Inflammatory macrophage (primary cell): Measurements from ENCODE around the gene DLST.

ENCODE experiments used
- DNase-seq, 2 donors: peaks; one replicate each; pipeline ENCODE4 v3.0.0-alpha.2; 2020 to 2022

Gene DLST

DNA sequence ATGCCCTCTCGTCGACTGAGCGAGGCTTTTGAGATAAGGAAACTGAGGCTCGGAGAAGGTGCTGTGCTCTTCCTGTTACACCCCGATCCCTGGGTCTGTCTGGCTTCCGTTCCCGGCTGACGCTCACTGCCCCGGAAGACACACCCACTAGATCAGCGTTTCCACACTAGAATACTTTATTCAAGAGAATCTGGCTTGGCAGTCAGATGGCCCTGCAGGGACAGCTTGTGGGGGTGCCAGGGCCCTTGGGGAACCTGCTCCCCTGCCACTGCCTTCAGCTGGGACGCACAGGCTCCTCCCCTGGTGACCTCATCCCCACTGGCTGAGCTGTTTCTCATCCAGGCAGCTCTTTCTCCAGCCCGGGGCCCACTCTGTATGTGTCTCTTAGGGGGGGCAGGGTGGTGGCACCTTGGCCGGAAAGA lies 60.0 kb downstream of the DLST start:
- DNase-seq = peak; percentile 88 to 94

DNA sequence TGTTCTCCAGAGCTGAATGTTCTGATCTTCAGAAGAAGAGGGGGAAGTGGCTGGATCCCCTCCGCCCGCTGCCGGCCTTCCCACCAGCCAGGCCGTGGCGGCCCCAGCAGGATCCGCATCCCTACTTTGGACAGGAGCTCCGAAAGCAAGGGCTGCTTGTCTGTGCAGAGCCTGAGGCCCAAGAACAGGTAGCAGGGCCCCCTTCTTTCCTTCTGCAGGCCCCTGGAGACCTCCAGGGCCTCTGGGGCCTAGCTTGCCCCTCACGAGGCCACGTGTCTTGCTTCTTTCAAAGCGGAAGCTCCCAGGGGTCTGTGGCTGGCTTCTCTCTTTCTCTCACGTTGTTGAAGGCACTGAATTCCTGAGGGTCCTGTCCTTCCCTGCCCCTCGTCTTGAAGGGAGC lies 60.5 kb downstream of the DLST start:
- DNase-seq = no peak

- no peak for DNase-seq
Observed at GRCh38 chr14:74942608-74943007, 60.9 kb downstream of the DLST start.

GRCh38 chr14:74945261-74945851 lies 63.6 kb downstream of the DLST start:
- DNase-seq = peak; percentile 51 to 57

- DNase-seq = peak; percentile 68 to 74
Observed at GRCh38 chr14:74945852-74946658, 64.3 kb downstream of the DLST start.

GRCh38 chr14:74946659-74947281 lies 65.1 kb downstream of the DLST start:
- no peak for DNase-seq

DNA sequence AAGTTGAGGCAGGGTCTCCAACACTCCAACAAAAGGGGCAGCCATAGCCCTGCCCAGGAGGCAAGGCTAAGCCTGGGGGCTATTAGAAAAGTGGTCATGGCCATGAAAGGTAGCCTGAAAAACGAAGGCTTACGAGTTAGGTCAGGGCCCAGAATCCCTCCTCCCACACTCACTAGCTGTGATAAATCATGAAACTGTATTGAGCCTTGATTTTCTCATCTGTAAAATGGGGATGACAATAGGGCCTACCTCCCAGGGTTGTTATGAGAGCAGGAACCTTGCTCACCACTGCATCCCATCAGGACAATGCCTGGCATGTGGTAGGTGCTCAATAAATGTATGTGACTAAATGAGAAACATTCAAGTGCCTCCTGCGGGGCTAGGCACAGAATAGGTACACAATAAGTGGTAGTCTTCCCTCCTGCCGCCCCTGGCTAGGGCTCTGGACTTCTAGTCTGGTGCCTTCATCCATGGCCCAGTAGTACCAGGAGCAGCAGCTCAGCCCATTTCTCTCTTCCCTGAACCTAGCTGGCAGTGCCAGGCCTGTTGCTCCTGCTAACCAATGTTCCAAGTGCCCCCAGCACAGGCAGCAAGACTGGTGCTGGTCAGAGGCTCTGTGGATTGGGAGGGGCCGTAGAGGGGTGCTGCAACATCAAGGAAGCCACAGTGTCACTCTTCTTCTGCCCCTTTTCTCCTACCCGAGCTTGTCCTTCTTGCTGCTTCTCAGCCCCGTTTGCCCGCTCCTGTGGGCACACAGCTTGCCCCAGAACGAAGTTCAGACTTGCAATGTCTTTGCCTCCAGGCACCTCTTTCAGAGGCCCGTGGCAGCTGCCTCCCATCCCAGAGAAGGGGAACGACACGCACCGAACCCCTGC lies 65.9 kb downstream of the DLST start:
- no peak for DNase-seq

DNA sequence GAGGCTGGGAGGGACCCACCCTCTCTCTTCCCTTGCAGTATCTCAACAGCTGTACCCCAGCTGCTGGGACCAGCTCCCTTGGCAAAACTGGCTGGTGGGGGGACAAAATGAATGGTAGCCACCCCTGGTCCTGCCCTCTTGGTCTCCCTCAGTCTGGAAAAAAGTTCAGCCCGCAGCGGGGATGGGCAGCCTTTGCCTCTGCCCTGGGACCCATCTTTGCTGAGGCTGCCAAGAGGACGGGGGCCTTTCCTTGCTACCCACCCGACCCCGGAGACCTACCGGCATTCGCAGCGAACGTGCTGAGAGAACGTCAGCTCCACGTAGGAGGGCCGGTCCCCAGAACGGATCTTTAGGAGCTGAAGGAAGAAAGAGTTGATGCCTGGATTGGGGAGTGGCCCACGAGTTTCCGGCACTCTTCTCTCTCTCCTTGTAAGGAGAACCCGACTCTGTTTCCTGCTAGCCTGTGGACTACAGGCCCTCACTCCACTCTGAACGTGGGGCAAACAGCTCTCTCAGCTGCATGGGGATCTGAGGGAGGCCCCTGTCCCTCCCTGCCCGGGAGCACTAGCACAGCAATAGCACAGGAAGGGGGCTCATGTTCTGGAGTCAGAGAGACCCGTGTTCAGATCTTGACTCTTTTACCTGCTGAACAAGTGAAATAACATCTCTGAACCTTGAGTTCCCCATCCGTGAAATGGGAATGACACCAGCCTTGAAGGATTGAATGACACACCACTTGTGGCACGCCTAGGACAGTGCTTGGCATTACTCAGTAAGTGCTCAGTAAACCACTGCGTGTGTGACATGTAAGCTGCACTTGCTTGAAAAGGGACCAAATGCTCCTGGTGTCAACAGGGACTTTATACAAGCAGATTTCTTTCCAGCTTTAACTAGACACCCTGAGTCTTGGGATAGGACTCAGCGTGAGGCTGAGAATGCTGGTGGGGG lies 66.8 kb downstream of the DLST start:
- DNase-seq = no peak

- DNase-seq = no peak
Observed at GRCh38 chr14:74949191-74949601, 67.5 kb downstream of the DLST start.

GRCh38 chr14:74949859-74950573 lies 68.3 kb downstream of the DLST start:
- DNase-seq = no peak

GRCh38 chr14:74950795-74951442 lies 69.2 kb downstream of the DLST start:
- no peak for DNase-seq

- no peak for DNase-seq
Observed at GRCh38 chr14:74951443-74952179, 69.9 kb downstream of the DLST start.

DNA sequence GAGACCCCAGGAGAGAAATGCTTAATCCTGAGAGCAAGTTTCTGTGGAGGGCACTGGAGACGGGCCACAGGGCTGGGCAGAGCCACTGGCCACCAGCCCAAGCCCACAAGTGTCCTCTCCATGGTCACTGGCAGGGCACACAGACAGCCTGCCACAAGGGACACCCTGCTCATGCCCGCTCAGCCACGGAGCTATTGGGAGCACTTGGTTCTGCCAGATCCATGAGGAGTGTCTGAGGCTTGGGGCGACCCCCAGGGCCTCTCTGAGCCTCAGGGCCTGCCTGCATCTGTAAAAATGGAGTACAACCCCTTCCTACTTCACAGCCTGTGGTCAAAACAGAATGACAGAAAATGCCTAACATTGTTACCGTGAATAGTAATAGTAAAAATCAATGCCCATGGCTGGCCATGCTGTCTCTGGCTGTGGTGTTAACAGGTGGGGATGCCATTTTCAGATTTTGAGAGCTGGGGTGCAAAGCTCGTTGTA lies 70.5 kb downstream of the DLST start:
- no peak for DNase-seq

DNA sequence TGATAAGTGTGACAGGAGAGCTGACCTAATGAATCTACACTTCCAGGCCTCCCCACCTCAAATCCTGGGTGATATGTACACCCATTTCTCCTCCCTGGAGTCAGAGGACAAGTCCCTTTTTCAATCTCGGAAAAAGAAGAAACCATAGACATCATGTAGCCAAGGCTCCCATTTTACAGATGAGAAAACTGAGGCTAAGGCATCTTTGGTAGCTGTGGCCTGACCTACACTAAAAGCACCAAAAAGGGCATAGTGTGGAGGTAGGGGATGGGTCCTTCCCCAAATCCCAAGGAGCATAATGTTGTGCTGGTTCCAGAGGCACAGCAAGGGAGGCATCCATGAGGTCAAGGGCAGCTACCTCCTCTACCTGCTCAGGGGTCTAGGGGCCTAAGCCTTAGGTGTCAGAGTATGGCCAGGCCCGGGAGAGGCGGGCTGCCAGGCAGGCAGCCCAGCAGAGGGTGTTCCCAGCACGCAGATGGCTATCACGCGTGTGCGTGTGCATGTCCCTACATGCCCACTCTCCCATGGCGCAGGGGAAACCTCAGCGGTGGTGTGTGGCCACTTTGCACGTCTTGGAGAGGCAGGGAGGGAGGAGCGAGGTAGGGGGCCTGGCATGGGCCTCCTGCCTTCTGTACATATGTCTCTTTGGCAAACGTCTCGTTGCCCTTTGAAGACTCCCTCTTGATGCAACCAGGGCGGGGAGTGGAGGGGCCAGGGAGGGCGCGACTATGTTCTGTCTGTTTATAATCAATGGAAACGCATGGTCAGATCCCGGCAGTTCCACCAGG lies 71.2 kb downstream of the DLST start:
- no peak for DNase-seq
